H1 (cell line): Measurements from ENCODE around the gene GAS2L1. TPM values are rescaled to one million over a fixed set of nuclear protein-coding genes. Genes with fewer than 3 reads are reported as not detected.

Experiments
- CHD2 ChIP-seq: IDR thresholded peaks from 2 replicates; pipeline ENCODE4 v1.6.1; 2012; ENCODE audit warnings: low read length, improper control_type of control experiment
- polyA plus RNA-seq, 7 experiments: library from polyadenylated mRNA; depleted of rRNA in 3 of 7; stranded (reverse) in 5 of 7; unstranded in 2 of 7; fragments of >200 nt in 5 of 7; fragments of 200-250 nt in 2 of 7; gene quantifications; 1 replicate in 5 of 7; 2 replicates in 1 of 7; 4 replicates in 1 of 7; pipeline versions ENCODE4 v1.2.1 to v1.2.3, GENCODE V29; 2011 to 2013; ENCODE audit warnings: missing spikeins in 2 of 7, mixed read lengths in 2 of 7
- total RNA-seq: library from RNA; stranded (reverse); fragmentation: NEBNext Ultra II Directional; extraction: Animal tissue kit (Norgen Biotek cat#: 25700); gene quantifications from 2 replicates; pipeline ENCODE4 v1.2.1, GENCODE V29; 2021

GAS2L1 gene
- total and polyA plus RNA-seq, 2 of the 8 experiments (the other 6 are each of a cell fraction or from before 2014, with no cell fraction given) = 3.6 to 10.1 TPM

DNA sequence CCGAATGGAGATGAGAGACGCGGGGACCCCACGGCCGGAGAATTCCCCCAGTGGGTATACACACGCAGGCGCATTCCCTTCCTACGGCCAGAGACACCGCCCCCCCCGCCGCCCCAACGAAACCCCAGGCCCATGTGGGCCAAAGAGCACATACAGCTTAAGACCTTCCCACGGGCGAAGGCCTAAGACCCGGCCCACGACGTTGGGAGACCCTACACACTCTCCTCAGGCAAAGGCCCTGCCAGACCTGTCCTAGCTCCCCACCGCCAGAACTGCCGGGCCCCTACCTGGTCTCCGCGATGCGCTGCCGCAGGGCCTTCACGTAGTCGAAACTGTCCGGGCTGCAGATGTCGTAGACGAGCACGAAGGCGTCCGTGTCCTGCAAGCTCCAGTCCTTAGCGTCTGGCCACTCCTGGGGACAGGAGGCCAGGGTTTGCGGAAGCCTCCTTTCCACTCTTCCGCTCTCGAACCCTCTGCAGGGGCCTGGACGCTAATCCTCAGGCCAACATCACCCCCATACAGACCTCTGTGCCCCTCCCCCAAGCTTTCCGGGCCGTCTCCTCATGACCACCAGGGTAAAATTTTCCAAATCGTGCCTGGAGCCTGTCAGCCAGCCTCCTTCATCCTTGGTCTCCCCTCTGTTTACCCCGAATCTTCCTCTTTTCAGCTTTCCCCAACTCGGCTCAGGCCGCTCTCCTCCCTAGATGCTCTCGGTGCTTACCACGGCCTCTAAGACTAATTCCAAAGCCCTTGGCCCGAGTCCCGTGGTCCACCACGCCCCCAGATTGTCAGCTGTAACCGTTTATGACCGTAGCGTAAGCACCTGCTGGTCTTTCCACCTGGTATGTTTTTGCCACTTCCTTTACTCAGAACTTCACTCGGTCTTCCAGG is 7.4 kb downstream of the GAS2L1 start (continued):
- no peak for TF ChIP-seq CHD2
